Right cardiac atrium (tissue), 5 donors: ENCODE results near the gene PIGU. TPM values are rescaled to one million over a fixed set of nuclear protein-coding genes. Genes with fewer than 3 reads are reported as not detected.
A peak's percentile ranks its signal among the peaks of the same experiment; 100 is the strongest.

Experiments used
- ATAC-seq, 2 donors: fragments of 200-7000 bp; cut with Tn5 transposase; one replicate each; pipeline versions ENCODE4 v1.8.0 to v1.9.1; 2020; ENCODE audit warnings: moderate library complexity in 2 of 2, mild to moderate bottlenecking in 1 of 2
- DNase-seq, 3 donors: peaks; one replicate each; pipeline ENCODE4 v3.0.0-alpha.2; 2020
- H3K27ac ChIP-seq: one replicate; pipeline ENCODE4 v1.5.1; 2013; ENCODE audit warnings: mild to moderate bottlenecking, low read length, control low read depth, moderate library complexity
- H3K27me3 ChIP-seq: one replicate; pipeline ENCODE4 v1.6.1; 2013; ENCODE audit not compliant: control insufficient read depth, insufficient read depth
- H3K4me1 ChIP-seq: one replicate; pipeline ENCODE4 v1.6.1; 2013; ENCODE audit warnings: low read length; ENCODE audit not compliant: control insufficient read depth, insufficient read depth
- H3K4me3 ChIP-seq: one replicate; pipeline ENCODE4 v1.5.1; 2013; ENCODE audit warnings: low read length, control low read depth
- H3K9me3 ChIP-seq: one replicate; pipeline ENCODE4 v1.6.1; 2013; ENCODE audit warnings: low read length; ENCODE audit not compliant: control insufficient read depth
- WGBS: extraction: QIAGEN DNeasy Blood & Tissue Kit; methylation state at CpG from one replicate; pipeline ENCODE4 v1.1.7; 2013; 5-methylcytosine and 5-hydroxymethylcytosine counted together
- intact Hi-C, 4 donors: fragments of 100-400 bp; cut with DNase I; formaldehyde crosslinking; loops; one replicate each; pipeline versions ENCODE4 v1.11.0 to v1.14.0; 2022 to 2023
- polyA plus RNA-seq: library from polyadenylated mRNA; stranded (reverse); fragments of 200-250 nt; gene quantifications from one replicate; pipeline ENCODE4 v1.2.3, GENCODE V29; 2013
- total RNA-seq, 4 donors: library from RNA; stranded (reverse); fragmentation: NEBNext Ultra II Directional; extraction: Animal tissue kit (Norgen Biotek cat#: 25700); gene quantifications; one replicate each; pipeline ENCODE4 v1.2.1, GENCODE V29; 2021
- donor health status: healthy with polysubstance abuse.
- donor health status: DM: no; HTN: yes; CAD: no.
- donor health status: DM: no; HTN: no; CAD: no.
- donor health status: DM: no; HTN: yes; CAD: no; lungs with severe emphysema.
- donor health status: DM: yes; HTN: yes; CAD: no.

Gene PIGU
- total and polyA plus RNA-seq, 5 donors = 11.6 to 18.9 (median 14.2) TPM

- intact Hi-C loops = loop anchor here in 1 of 4 donors (10.0 kb wide), 1 partner anchor 188 kb away; no protein-coding TSS in a partner anchor
- no peak overlapping the region for H3K27ac ChIP-seq
- DNase-seq (no peak), ATAC-seq (no peak)
- H3K9me3 ChIP-seq = no peaks in the 10 kb centered on the region
- H3K4me3 ChIP-seq = no peak overlapping the region
- no peaks in the 10 kb centered on the region for H3K27me3 ChIP-seq
- 97% methylated on average over 4 of the region's 4 CpGs for WGBS
- peaks cover 5% of the 10 kb centered on the region for H3K4me1 ChIP-seq
These were observed 99.8 kb downstream of the PIGU start for GRCh38 chr20:34577061-34577460.

- no peak overlapping the region for H3K27ac ChIP-seq
- no peak overlapping the region for H3K4me3 ChIP-seq
- intact Hi-C loops = loop anchor here in 1 of 4 donors (10.0 kb wide), 1 partner anchor 189 kb away; no protein-coding TSS in a partner anchor
- no peaks in the 10 kb centered on the region for H3K27me3 ChIP-seq
- peaks cover 5% of the 10 kb centered on the region for H3K4me1 ChIP-seq
- DNase-seq = no peak
- ATAC-seq = no peak
- WGBS = 98% methylated on average over 4 of the region's 4 CpGs
- no peaks in the 10 kb centered on the region for H3K9me3 ChIP-seq
These were observed 101.1 kb downstream of the PIGU start for GRCh38 chr20:34575756-34576155.

GRCh38 chr20:34575271-34575670 is 101.6 kb downstream of the PIGU start:
- ATAC-seq = no peak
- Histone ChIP-seq H3K27ac (no peak overlapping the region), H3K9me3 (no peaks in the 10 kb centered on the region), H3K4me3 (no peak overlapping the region), H3K4me1 (peaks cover 5% of the 10 kb centered on the region), H3K27me3 (no peaks in the 10 kb centered on the region)
- peak in 1 of 3 donors; percentile 13 for DNase-seq
- intact Hi-C loops = loop anchor here in 1 of 4 donors (10.0 kb wide), 1 partner anchor 190 kb away; no protein-coding TSS in a partner anchor
- 95% methylated on average over 5 of the region's 5 CpGs for WGBS

- intact Hi-C loops = loop anchor here in 1 of 4 donors (10.0 kb wide), 1 partner anchor 190 kb away; no protein-coding TSS in a partner anchor
- DNase-seq (peak in 1 of 3 donors; percentile 2), ATAC-seq (no peak)
- peaks cover 5% of the 10 kb centered on the region for H3K4me1 ChIP-seq
- H3K27me3 ChIP-seq = no peaks in the 10 kb centered on the region
- WGBS = 95% methylated on average over 6 of the region's 6 CpGs
- H3K4me3 ChIP-seq = no peak overlapping the region
- no peaks in the 10 kb centered on the region for H3K9me3 ChIP-seq
- H3K27ac ChIP-seq = no peak overlapping the region
These were observed 102.0 kb downstream of the PIGU start for GRCh38 chr20:34574861-34575260.

- DNase-seq = peak in 1 of 3 donors; percentile 5
- no peak for ATAC-seq
- Histone ChIP-seq H3K4me1 (peaks cover 4% of the 10 kb centered on the region), H3K27ac (no peak overlapping the region), H3K27me3 (no peaks in the 10 kb centered on the region), H3K9me3 (no peaks in the 10 kb centered on the region), H3K4me3 (no peak overlapping the region)
- WGBS = 96% methylated on average over 5 of the region's 5 CpGs
- intact Hi-C loops = loop anchor here in 1 of 4 donors (10.0 kb wide), 1 partner anchor 190 kb away; no protein-coding TSS in a partner anchor
These were observed 102.5 kb downstream of the PIGU start for GRCh38 chr20:34574426-34574825.

- DNase-seq = peak in 1 of 3 donors; percentile 4
- H3K4me3 ChIP-seq = no peak overlapping the region
- intact Hi-C loops = loop anchor here in 1 of 4 donors (10.0 kb wide), 1 partner anchor 191 kb away; no protein-coding TSS in a partner anchor
- H3K4me1 ChIP-seq = peaks cover 2% of the 10 kb centered on the region
- 89% methylated on average over 7 of the region's 7 CpGs for WGBS
- no peaks in the 10 kb centered on the region for H3K9me3 ChIP-seq
- no peak for ATAC-seq
- no peak overlapping the region for H3K27ac ChIP-seq
- no peaks in the 10 kb centered on the region for H3K27me3 ChIP-seq
These were observed 103.2 kb downstream of the PIGU start for GRCh38 chr20:34573541-34574300.

- DNase-seq (peak in 1 of 3 donors; percentile 25), ATAC-seq (no peak)
- H3K27me3 ChIP-seq = no peaks in the 10 kb centered on the region
- H3K9me3 ChIP-seq = no peaks in the 10 kb centered on the region
- WGBS = 91% methylated on average over 5 of the region's 5 CpGs
- H3K4me3 ChIP-seq = no peak overlapping the region
- H3K27ac ChIP-seq = no peak overlapping the region
- intact Hi-C loops = loop anchor here in 1 of 4 donors (10.0 kb wide), 1 partner anchor 193 kb away; no protein-coding TSS in a partner anchor
- H3K4me1 ChIP-seq = no peaks in the 10 kb centered on the region
These were observed 105.1 kb downstream of the PIGU start for GRCh38 chr20:34571753-34572152.

GRCh38 chr20:34570859-34571306 is 106.0 kb downstream of the PIGU start:
- intact Hi-C loops = loop anchor here in 1 of 4 donors (10.0 kb wide), 1 partner anchor 194 kb away; no protein-coding TSS in a partner anchor
- DNase-seq (no peak), ATAC-seq (no peak)
- Histone ChIP-seq H3K27ac (no peak overlapping the region), H3K4me3 (no peak overlapping the region), H3K27me3 (no peaks in the 10 kb centered on the region), H3K9me3 (no peaks in the 10 kb centered on the region), H3K4me1 (no peaks in the 10 kb centered on the region)
- WGBS = 32% methylated on average over 3 of the region's 3 CpGs

- H3K4me1 ChIP-seq = no peaks in the 10 kb centered on the region
- DNase-seq (no peak), ATAC-seq (no peak)
- no peaks in the 10 kb centered on the region for H3K9me3 ChIP-seq
- intact Hi-C loops = loop anchor here in 1 of 4 donors (10.0 kb wide), 1 partner anchor 135 kb away; the partner anchor contains the start of gene TP53INP2
- H3K4me3 ChIP-seq = no peak overlapping the region
- no peak overlapping the region for H3K27ac ChIP-seq
- H3K27me3 ChIP-seq = no peaks in the 10 kb centered on the region
- 93% methylated on average over 2 of the region's 2 CpGs for WGBS
These were observed 107.3 kb downstream of the PIGU start for GRCh38 chr20:34569598-34569997.

GRCh38 chr20:34567892-34568865 is 108.7 kb downstream of the PIGU start:
- Histone ChIP-seq H3K4me1 (no peaks in the 10 kb centered on the region), H3K27ac (no peak overlapping the region), H3K27me3 (no peaks in the 10 kb centered on the region), H3K4me3 (no peak overlapping the region), H3K9me3 (no peaks in the 10 kb centered on the region)
- DNase-seq (peak in 1 of 3 donors; percentile 37), ATAC-seq (no peak)
- WGBS = 92% methylated on average over 15 of the region's 15 CpGs
- intact Hi-C loops = loop anchor here in 1 of 4 donors (10.0 kb wide), 1 partner anchor 137 kb away; the partner anchor contains the start of gene TP53INP2
